ENCODE results near the gene CPVL. TPM values are rescaled to one million over a fixed set of nuclear protein-coding genes. Genes with fewer than 3 reads are reported as not detected.

The CPVL gene
- total RNA-seq, 1 experiment from 2014 or later = 26.9 TPM

DNA sequence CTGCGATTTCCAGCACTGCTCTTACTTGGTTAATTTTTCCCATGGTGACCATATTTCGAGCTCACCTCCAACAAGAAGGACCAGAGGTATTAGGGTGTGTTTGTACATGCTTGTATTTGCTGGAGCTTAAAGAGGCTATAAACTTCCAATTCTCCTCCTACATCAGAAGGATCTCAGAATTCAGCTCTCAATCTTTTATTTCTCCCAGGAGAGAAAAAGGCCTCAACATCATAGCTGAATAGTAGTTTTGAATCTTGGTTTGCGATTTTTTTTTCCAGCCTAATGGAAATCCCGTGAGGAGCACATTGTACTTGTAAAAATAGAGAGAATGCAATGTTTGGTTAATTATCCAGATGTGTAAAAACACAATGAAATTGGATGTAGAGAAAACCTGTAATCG, 69.7 kb downstream of the CPVL start:
- H3K36me3 Mint-ChIP-seq (ENCODE audit: insufficient read depth in 1 of 3, low read depth in 3 of 3) = no peaks in the 10 kb centered on the region
- WGBS (ENCODE audit: extremely low coverage, insufficient read length, low lambda C conversion rate) = no CpG with 5 or more reads among the region's 5 CpGs
- no peaks in the 10 kb centered on the region for H3K9me3 Mint-ChIP-seq
- no peak overlapping the region for H2AFZ ChIP-seq (ENCODE audit: low read length)
- no peak overlapping the region for H3T11ph ChIP-seq (ENCODE audit: low read length)
- no peak overlapping the region for H2BK15ac ChIP-seq (ENCODE audit: low read depth, low read length)
- H3K4me1 Mint-ChIP-seq = peaks cover 15 to 16% of the 10 kb centered on the region in 2 experiments
- no peak overlapping the region for H4K91ac ChIP-seq (ENCODE audit: insufficient read length, low read depth, low read length)
- H3K56ac ChIP-seq (ENCODE audit: insufficient read length, low read depth, low read length) = no peak overlapping the region
- H3K9ac ChIP-seq (ENCODE audit: extremely low read depth, insufficient read length, low read length) = no peak overlapping the region
- TF ChIP-seq, protein P1, sequence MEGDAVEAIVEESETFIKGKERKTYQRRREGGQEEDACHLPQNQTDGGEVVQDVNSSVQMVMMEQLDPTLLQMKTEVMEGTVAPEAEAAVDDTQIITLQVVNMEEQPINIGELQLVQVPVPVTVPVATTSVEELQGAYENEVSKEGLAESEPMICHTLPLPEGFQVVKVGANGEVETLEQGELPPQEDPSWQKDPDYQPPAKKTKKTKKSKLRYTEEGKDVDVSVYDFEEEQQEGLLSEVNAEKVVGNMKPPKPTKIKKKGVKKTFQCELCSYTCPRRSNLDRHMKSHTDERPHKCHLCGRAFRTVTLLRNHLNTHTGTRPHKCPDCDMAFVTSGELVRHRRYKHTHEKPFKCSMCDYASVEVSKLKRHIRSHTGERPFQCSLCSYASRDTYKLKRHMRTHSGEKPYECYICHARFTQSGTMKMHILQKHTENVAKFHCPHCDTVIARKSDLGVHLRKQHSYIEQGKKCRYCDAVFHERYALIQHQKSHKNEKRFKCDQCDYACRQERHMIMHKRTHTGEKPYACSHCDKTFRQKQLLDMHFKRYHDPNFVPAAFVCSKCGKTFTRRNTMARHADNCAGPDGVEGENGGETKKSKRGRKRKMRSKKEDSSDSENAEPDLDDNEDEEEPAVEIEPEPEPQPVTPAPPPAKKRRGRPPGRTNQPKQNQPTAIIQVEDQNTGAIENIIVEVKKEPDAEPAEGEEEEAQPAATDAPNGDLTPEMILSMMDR (conservative IDR thresholded peaks at IDR 0.05) = no peak
- DNase-seq = no peak
- H4K20me1 ChIP-seq (ENCODE audit: control insufficient read depth, insufficient read depth, insufficient read length) = no peaks in the 10 kb centered on the region
- H3K18ac ChIP-seq (ENCODE audit: insufficient read length, low read depth, low read length) = no peak overlapping the region
- no peak overlapping the region for H2AK5ac ChIP-seq (ENCODE audit: insufficient read length, low read length)
- H3K4me2 ChIP-seq (ENCODE audit: insufficient read depth, insufficient read length, low read length) = no peak overlapping the region
- peaks cover 1% of the 10 kb centered on the region; the same call in 1 of the 2 replicates for H3K4me1 ChIP-seq (ENCODE audit: insufficient read depth, low read length)
- no peaks in the 10 kb centered on the region for H3K27me3 ChIP-seq (ENCODE audit: insufficient read depth, low read length)
- H3K9me3 ChIP-seq (ENCODE audit: control insufficient read depth, low read depth, low read length) = no peaks in the 10 kb centered on the region
- no peak overlapping the region for H4K8ac ChIP-seq (replicated peaks; ENCODE audit: insufficient read length, low read depth, low read length)
- H3K23me2 ChIP-seq (ENCODE audit: insufficient read length, low read depth, low read length, poor library complexity, severe bottlenecking) = no peaks in the 10 kb centered on the region
- H3K4me3 Mint-ChIP-seq = no peak overlapping the region
- H3K27ac Mint-ChIP-seq = no peak overlapping the region
- no peaks in the 10 kb centered on the region for H3K27me3 Mint-ChIP-seq (ENCODE audit: low read depth)
- H3K23ac ChIP-seq (ENCODE audit: insufficient read length, low read depth, low read length) = no peak overlapping the region
- no peak overlapping the region for H3K14ac ChIP-seq (ENCODE audit: insufficient read depth, low read length)
- H3K27ac ChIP-seq (ENCODE audit: insufficient read length, low read depth, low read length) = no peak overlapping the region
- H2BK20ac ChIP-seq (ENCODE audit: low read depth, low read length, poor library complexity, severe bottlenecking) = no peak overlapping the region
- H2BK120ac ChIP-seq (ENCODE audit: low read depth, low read length, poor library complexity, severe bottlenecking) = no peak overlapping the region
- no peaks in the 10 kb centered on the region for H3K79me1 ChIP-seq (ENCODE audit: insufficient read depth, low read depth, low read length, poor library complexity, severe bottlenecking)
- H2BK5ac ChIP-seq (ENCODE audit: insufficient read length, low read length) = no peak overlapping the region
- H3K79me2 ChIP-seq (ENCODE audit: insufficient read depth, low read length) = no peaks in the 10 kb centered on the region
- H2BK12ac ChIP-seq (ENCODE audit: insufficient read length, low read depth, low read length) = no peak overlapping the region
- H3K4ac ChIP-seq (ENCODE audit: low read depth, low read length) = no peak overlapping the region
- H4K5ac ChIP-seq (ENCODE audit: insufficient read length, low read depth, low read length) = no peak overlapping the region

Measured in H9 (cell line).